22Rv1 (cell line): ENCODE data around the gene INVS.

ENCODE experiments used
- ZFX ChIP-seq: fragments of 450-650 bp; IDR thresholded peaks from 2 replicates; pipeline ENCODE4 v1.6.1; 2017; ENCODE audit warnings: antibody characterized with exemption, borderline replicate concordance
- TF ChIP-seq, protein P1 (sequence below): fragments of 450-650 bp; IDR thresholded peaks from 2 replicates; pipeline ENCODE4 v1.5.1; 2017; ENCODE audit warnings: mild to moderate bottlenecking

DNA sequence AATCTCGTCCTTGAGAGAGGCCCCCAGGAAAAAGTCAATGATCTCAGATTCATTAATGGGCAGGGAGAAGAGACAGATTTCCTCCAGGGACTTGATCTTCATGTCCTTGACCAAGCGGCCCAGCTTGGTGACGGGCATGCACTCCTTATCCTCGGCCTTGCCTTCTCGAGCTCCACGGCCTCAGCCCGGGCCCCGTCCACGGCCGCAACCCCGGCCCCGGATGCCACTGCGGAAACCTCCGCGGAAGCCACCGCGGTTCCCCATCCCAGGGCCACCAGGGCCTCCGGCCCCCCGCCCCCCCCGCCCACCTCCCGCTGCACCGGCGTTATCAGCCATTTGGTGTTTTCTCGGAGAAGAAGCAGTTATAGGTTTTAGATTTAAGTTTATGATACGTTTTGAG is 18.3 kb downstream of the INVS start:
- TF ChIP-seq, protein P1, sequence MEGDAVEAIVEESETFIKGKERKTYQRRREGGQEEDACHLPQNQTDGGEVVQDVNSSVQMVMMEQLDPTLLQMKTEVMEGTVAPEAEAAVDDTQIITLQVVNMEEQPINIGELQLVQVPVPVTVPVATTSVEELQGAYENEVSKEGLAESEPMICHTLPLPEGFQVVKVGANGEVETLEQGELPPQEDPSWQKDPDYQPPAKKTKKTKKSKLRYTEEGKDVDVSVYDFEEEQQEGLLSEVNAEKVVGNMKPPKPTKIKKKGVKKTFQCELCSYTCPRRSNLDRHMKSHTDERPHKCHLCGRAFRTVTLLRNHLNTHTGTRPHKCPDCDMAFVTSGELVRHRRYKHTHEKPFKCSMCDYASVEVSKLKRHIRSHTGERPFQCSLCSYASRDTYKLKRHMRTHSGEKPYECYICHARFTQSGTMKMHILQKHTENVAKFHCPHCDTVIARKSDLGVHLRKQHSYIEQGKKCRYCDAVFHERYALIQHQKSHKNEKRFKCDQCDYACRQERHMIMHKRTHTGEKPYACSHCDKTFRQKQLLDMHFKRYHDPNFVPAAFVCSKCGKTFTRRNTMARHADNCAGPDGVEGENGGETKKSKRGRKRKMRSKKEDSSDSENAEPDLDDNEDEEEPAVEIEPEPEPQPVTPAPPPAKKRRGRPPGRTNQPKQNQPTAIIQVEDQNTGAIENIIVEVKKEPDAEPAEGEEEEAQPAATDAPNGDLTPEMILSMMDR: no peak
- TF ChIP-seq ZFX: no peak
